Aorta (tissue), 5 donors: Measurements from ENCODE around the gene FSCN2. TPM values are rescaled to one million over a fixed set of nuclear protein-coding genes. Genes with fewer than 3 reads are reported as not detected.

ENCODE experiments used
- ATAC-seq: fragments of 200-7000 bp; cut with Tn5 transposase; one replicate; pipeline ENCODE4 v1.9.1; 2022; ENCODE audit warnings: moderate library complexity; ENCODE audit not compliant: low FRiP score
- DNase-seq, 2 donors: peaks; one replicate each; pipeline ENCODE4 v3.0.0-alpha.2; 2020
- H3K27ac ChIP-seq, 2 donors: one replicate each; pipeline ENCODE4 v1.5.1; 2013; ENCODE audit warnings: low read length in 2 of 2, mild to moderate bottlenecking in 2 of 2, moderate library complexity in 2 of 2, control low read depth in 1 of 2, inconsistent platforms in 1 of 2, low read depth in 1 of 2
- H3K27me3 ChIP-seq, 2 donors: one replicate each; pipeline ENCODE4 v1.6.1; 2013; ENCODE audit warnings: control low read depth in 1 of 2, low read length in 1 of 2, mild to moderate bottlenecking in 1 of 2, moderate library complexity in 1 of 2; ENCODE audit not compliant: insufficient read depth in 2 of 2, control insufficient read depth in 1 of 2
- H3K36me3 ChIP-seq, 2 donors: one replicate each; pipeline ENCODE4 v1.6.1; 2013; ENCODE audit warnings: control low read depth in 1 of 2, low read length in 1 of 2, mild to moderate bottlenecking in 1 of 2; ENCODE audit not compliant: insufficient read depth in 2 of 2, control insufficient read depth in 1 of 2
- H3K4me1 ChIP-seq, 2 donors: one replicate each; pipeline ENCODE4 v1.6.1; 2013; ENCODE audit warnings: low read length in 2 of 2, control low read depth in 1 of 2, mild to moderate bottlenecking in 1 of 2, moderate library complexity in 1 of 2; ENCODE audit not compliant: insufficient read depth in 2 of 2, control insufficient read depth in 1 of 2
- H3K4me3 ChIP-seq, 2 donors: one replicate each; pipeline ENCODE4 v1.5.1; 2013; ENCODE audit warnings: low read length in 2 of 2, control low read depth in 1 of 2, mild to moderate bottlenecking in 1 of 2
- H3K9me3 ChIP-seq: one replicate; pipeline ENCODE4 v1.6.1; 2013; ENCODE audit warnings: mild to moderate bottlenecking, low read length; ENCODE audit not compliant: control insufficient read depth
- WGBS, 2 donors: extraction: QIAGEN DNeasy Blood & Tissue Kit; methylation state at CpG; one replicate each; pipeline ENCODE4 v1.1.7; 2013; 5-methylcytosine and 5-hydroxymethylcytosine counted together
- intact Hi-C, 2 donors: fragments of 100-400 bp; cut with DNase I; formaldehyde crosslinking; loops; one replicate each; pipeline versions ENCODE4 v1.14.2 to v1.15.0; 2022
- polyA plus RNA-seq, 2 donors: library from polyadenylated mRNA; stranded (reverse); fragments of 200-250 nt; gene quantifications; one replicate each; pipeline ENCODE4 v1.2.3, GENCODE V29; 2013
- total RNA-seq, 2 donors: library from RNA; stranded (reverse); fragmentation: NEBNext Ultra II Directional; extraction: Animal tissue kit (Norgen Biotek cat#: 25700); gene quantifications; one replicate each; pipeline ENCODE4 v1.2.1, GENCODE V29; 2021
- donor health status: healthy with polysubstance abuse.
- donor health status: Bipolar disorder and iron deficiency.
- donor health status: DM: no; HTN: no; CAD: no.
- donor health status: DM: no; HTN: no; CAD: no.
- donor health status: DM: yes; HTN: yes; CAD: no.

The FSCN2 gene
- total and polyA plus RNA-seq, 4 donors: 1.0 to 3.1 (median 2.2) TPM

DNA sequence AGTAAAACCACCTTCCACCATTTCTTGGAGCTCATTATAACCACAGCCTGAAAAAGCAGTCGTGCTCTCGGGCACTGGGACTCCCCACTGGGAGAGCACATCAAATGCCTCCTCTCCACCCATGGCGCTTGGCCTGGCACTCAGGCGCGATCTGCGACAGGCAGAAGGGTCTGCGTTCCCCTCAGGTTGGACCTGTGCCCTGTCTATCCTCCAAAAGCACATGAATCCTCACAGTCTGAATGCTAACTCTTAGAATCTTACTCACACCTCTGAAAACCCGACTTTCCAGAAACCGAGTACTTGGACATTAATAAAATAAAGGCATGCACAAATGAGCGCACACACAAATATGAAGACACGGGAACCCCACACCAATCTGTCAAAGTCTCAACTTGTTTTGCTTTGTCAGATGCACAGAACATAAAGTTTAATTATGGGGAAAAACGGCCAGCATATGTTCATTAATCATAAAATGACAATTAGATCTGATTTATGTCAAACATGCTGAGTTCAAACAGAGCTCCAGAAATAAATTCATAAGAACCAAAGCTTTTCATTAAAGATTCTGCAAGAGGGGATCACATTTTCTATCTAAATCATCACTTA is 44.5 kb downstream of the FSCN2 start:
- DNase-seq: no peak
- Histone ChIP-seq H3K9me3 (no peaks in the 10 kb centered on the region), H3K36me3 (peaks cover 0 to 8% of the 10 kb centered on the region in 2 donors), H3K27me3 (no peaks in the 10 kb centered on the region), H3K4me1 (peaks cover 3 to 4% of the 10 kb centered on the region in 2 donors), H3K27ac (no peak overlapping the region), H3K4me3 (no peak overlapping the region)
- ATAC-seq: no peak
- WGBS, 2 donors: 75 to 78% methylated on average over 12 of the region's 12 CpGs
- intact Hi-C loops: no loop called here

DNA sequence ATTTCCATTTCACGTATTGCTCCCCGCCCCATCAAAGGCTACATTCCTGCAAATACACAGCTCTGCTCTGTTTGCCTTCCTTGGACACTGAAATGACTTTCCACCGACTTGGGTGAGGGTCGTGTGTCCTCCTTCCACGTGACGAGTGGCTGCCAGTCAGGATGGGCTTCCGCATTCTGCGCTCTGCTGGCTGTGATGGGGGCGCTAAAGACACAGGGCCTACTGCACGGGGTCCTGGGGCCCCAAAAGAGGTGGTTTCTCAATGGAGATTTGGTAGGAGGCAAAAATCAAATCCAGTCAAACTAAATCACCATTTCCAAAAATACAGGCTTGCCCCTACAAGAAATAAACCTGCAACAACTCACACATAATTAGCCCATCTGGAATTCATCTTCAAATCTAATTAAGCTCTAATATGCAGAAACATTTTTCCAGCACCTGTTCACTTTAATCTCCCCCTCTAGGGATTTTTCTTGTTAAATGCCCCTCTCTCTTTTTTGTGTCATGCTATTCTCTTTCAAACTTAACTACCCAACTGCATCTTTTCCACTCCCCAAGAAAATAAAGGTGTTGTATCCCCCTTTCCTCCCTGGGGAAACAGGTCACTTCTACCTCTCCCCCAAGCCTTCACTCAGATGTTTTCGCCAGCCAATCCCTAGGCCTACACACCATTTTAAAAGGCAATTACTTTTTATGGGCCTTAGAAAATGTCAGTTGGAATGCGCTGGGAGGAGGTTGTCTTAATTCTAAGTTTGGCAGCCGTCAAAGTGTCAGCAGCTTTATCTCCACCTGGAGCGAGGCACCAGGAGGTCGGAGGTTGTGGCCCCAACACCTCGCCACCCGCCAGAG is 45.8 kb downstream of the FSCN2 start:
- WGBS, 2 donors: 87% methylated on average over 17 of the region's 17 CpGs
- no peak for ATAC-seq
- H3K36me3 ChIP-seq: peaks cover 0 to 8% of the 10 kb centered on the region in 2 donors

DNA sequence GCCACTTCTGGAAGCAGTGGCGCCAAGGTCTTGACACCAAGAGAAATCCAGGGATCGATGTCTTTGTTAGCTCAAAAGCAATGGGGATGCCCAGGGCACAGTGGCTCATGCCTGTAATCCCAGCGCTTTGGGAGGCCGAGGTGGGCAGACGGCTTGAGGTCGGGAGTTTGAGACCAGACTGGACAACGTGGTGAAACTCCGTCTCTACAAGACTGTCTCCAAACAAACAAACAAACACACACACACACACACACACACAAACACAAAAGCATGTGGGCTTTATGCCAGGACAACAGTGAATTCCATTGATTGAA is 46.4 kb downstream of the FSCN2 start:
- Histone ChIP-seq H3K4me1 (peaks cover 4% of the 10 kb centered on the region in 2 donors), H3K27me3 (no peaks in the 10 kb centered on the region), H3K9me3 (no peaks in the 10 kb centered on the region), H3K4me3 (no peak overlapping the region), H3K36me3 (peaks cover 0 to 8% of the 10 kb centered on the region in 2 donors), H3K27ac (no peak overlapping the region)
- ATAC-seq: no peak
- no peak for DNase-seq
- 87 to 89% methylated on average over 8 of the region's 8 CpGs for WGBS, 2 donors
- intact Hi-C loops: no loop called here

More for the DNA sequence above, 45.8 kb downstream of the FSCN2 start:
- intact Hi-C loops: no loop called here
- Histone ChIP-seq H3K4me1 (peaks cover 4% of the 10 kb centered on the region in 2 donors), H3K9me3 (no peaks in the 10 kb centered on the region), H3K4me3 (no peak overlapping the region), H3K27me3 (no peaks in the 10 kb centered on the region), H3K27ac (no peak overlapping the region)
- no peak for DNase-seq

DNA sequence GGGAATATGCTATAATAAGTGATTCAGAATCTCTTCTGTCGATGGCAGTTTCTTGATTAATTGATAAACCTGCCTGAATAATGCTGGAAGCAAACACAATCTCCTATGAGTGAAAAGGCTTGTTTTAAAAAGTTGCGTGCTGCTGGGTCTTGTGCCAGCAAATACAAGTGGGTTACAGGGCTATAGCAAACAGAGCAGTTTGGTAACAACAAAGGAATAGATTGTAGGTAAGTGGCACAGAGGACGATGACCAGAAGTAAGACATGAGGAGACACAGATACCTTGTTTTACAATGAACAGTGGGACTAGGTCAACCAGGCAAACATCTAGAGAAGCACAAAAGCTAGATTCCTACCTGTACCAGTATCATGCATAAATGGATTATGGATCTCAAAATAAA is 47.7 kb downstream of the FSCN2 start:
- no peaks in the 10 kb centered on the region for H3K36me3 ChIP-seq
- intact Hi-C loops: no loop called here
- DNase-seq (no peak), ATAC-seq (no peak)
- 36 to 43% methylated on average over 3 of the region's 3 CpGs for WGBS, 2 donors
- H3K4me3 ChIP-seq: no peak overlapping the region
- H3K4me1 ChIP-seq: peaks cover 4% of the 10 kb centered on the region in 2 donors
- H3K9me3 ChIP-seq: no peaks in the 10 kb centered on the region
- no peak overlapping the region for H3K27ac ChIP-seq
- no peaks in the 10 kb centered on the region for H3K27me3 ChIP-seq

GRCh38 chr17:81576621-81577277 is 48.6 kb downstream of the FSCN2 start:
- no peaks in the 10 kb centered on the region for H3K36me3 ChIP-seq
- intact Hi-C loops: no loop called here
- H3K4me3 ChIP-seq: no peak overlapping the region
- H3K27ac ChIP-seq: peak overlapping the region in 1 of 2 donors; percentile 87
- ATAC-seq: no peak
- H3K27me3 ChIP-seq: no peaks in the 10 kb centered on the region
- H3K9me3 ChIP-seq: no peaks in the 10 kb centered on the region
- DNase-seq: no peak
- H3K4me1 ChIP-seq: peaks cover 4% of the 10 kb centered on the region in 2 donors
- 26 to 30% methylated on average over 16 to 17 of the region's 17 CpGs for WGBS, 2 donors

- peak overlapping the region in 1 of 2 donors; percentile 87 for H3K27ac ChIP-seq
- ATAC-seq (no peak), DNase-seq (no peak)
- H3K4me3 ChIP-seq: no peak overlapping the region
- H3K9me3 ChIP-seq: no peaks in the 10 kb centered on the region
- intact Hi-C loops: no loop called here
- H3K27me3 ChIP-seq: no peaks in the 10 kb centered on the region
- 68 to 81% methylated on average over 11 of the region's 11 CpGs for WGBS, 2 donors
- peaks cover 4% of the 10 kb centered on the region in 2 donors for H3K4me1 ChIP-seq
- H3K36me3 ChIP-seq: no peaks in the 10 kb centered on the region
Measured at GRCh38 chr17:81577278-81578000, 49.3 kb downstream of the FSCN2 start.

GRCh38 chr17:81578038-81578441 is 49.9 kb downstream of the FSCN2 start:
- Histone ChIP-seq H3K4me1 (peaks cover 4% of the 10 kb centered on the region in 2 donors), H3K9me3 (no peaks in the 10 kb centered on the region), H3K4me3 (no peak overlapping the region), H3K27ac (no peak overlapping the region), H3K27me3 (no peaks in the 10 kb centered on the region), H3K36me3 (no peaks in the 10 kb centered on the region)
- intact Hi-C loops: no loop called here
- no peak for ATAC-seq
- DNase-seq: no peak
- 93 to 94% methylated on average over 10 of the region's 10 CpGs for WGBS, 2 donors

DNA sequence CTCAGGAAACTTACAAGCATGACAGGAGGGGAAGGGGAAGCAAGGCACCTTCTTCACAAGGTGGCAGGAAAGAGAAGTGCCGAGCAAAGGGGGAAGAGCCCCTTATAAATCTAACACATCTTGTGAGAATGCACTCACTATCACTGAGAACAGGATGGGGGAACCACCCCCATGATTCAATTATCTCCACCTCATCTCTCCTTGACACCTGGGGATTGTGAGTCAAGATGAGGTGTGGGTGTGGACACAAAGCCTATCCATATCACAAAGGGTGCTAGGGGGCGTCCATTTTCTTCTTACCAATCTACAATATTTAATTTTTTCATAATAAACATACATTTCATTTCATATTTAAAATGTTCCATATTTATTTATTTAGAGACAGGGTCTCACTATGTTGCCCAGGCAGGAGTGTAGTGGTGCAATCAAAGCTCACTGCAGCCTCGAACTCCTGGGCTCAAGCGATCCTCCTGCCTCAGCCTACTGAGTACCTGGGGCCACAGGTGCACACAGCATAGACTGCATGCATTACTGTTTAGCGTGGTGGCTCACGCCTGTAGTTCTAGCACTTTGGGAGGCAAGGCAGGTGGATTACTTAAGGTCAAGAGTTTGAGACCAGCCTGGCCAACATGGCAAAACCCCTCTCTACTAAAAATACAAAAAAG is 50.5 kb downstream of the FSCN2 start:
- no peaks in the 10 kb centered on the region for H3K27me3 ChIP-seq
- peaks cover 0 to 2% of the 10 kb centered on the region in 2 donors for H3K36me3 ChIP-seq
- ATAC-seq (no peak), DNase-seq (no peak)
- intact Hi-C loops: no loop called here
- no peaks in the 10 kb centered on the region for H3K9me3 ChIP-seq
- peaks cover 4% of the 10 kb centered on the region in 2 donors for H3K4me1 ChIP-seq
- 93% methylated on average over 6 of the region's 6 CpGs for WGBS, 2 donors
- H3K27ac ChIP-seq: no peak overlapping the region
- no peak overlapping the region for H3K4me3 ChIP-seq
